Activated T-helper 1 cell treated with anti-CD3 and anti-CD28 coated beads, Interleukin-2, amount 50 U/mL, for 16 hours (primary cell): ENCODE data around the gene MSI2.
"Not testable (repeated sequence)": the region's sequence is repeated elsewhere in the genome, so short reads cannot be mapped to it uniquely, and the experiment has no call there.

Experiments
- DNase-seq, 2 donors: peaks; one replicate each; pipeline ENCODE4 v3.0.0-alpha.2; 2020; ENCODE audit warnings: low read depth in 1 of 2, low spot score in 1 of 2

The MSI2 gene

GRCh38 chr17:57288773-57289121, 32.4 kb downstream of the MSI2 start:
- no peak for DNase-seq

- DNase-seq = no peak
Measured at GRCh38 chr17:57289130-57289529, 32.8 kb downstream of the MSI2 start.

GRCh38 chr17:57289613-57290012, 33.3 kb downstream of the MSI2 start:
- DNase-seq = no peak

- DNase-seq = no peak
Measured at GRCh38 chr17:57290981-57291380, 34.7 kb downstream of the MSI2 start.

- DNase-seq = no peak
Measured at GRCh38 chr17:57292091-57292490, 35.8 kb downstream of the MSI2 start.

GRCh38 chr17:57293077-57293476, 36.8 kb downstream of the MSI2 start:
- DNase-seq = no peak

- no peak for DNase-seq
Measured at GRCh38 chr17:57294101-57294500, 37.8 kb downstream of the MSI2 start.

GRCh38 chr17:57294629-57295501, 38.5 kb downstream of the MSI2 start:
- DNase-seq = no peak

GRCh38 chr17:57295526-57296023, 39.3 kb downstream of the MSI2 start:
- DNase-seq = no peak

- DNase-seq = no peak
Measured at GRCh38 chr17:57296231-57296630, 39.9 kb downstream of the MSI2 start.

GRCh38 chr17:57299176-57299575, 42.9 kb downstream of the MSI2 start:
- no peak for DNase-seq

GRCh38 chr17:57300592-57300991, 44.3 kb downstream of the MSI2 start:
- not testable (repeated sequence) for DNase-seq

- DNase-seq = no peak
Measured at GRCh38 chr17:57302690-57303465, 46.6 kb downstream of the MSI2 start.

- DNase-seq = no peak
Measured at GRCh38 chr17:57305144-57305728, 48.9 kb downstream of the MSI2 start.

GRCh38 chr17:57305908-57306504, 49.7 kb downstream of the MSI2 start:
- DNase-seq = no peak

- DNase-seq = no peak
Measured at GRCh38 chr17:57308543-57309186, 52.3 kb downstream of the MSI2 start.

- DNase-seq = no peak
Measured at GRCh38 chr17:57309479-57309878, 53.2 kb downstream of the MSI2 start.

GRCh38 chr17:57311281-57312216, 55.2 kb downstream of the MSI2 start:
- DNase-seq = no peak

- no peak for DNase-seq
Measured at GRCh38 chr17:57312242-57312641, 55.9 kb downstream of the MSI2 start.
